Measurements from ENCODE around the gene IFNG-AS1.

IFNG-AS1 gene

GRCh38 chr12:67943141-67943892 is 45.9 kb upstream of the IFNG-AS1 start:
- no peak overlapping the region for H3K4me3 ChIP-seq (ENCODE audit: low read length in 2 of 2)
- no peak overlapping the region for H2BK5ac ChIP-seq (ENCODE audit: low read length)
- no peak overlapping the region for H2BK12ac ChIP-seq (ENCODE audit: low read length)
- H3K23ac ChIP-seq (ENCODE audit: low read depth, low read length, poor library complexity): no peak overlapping the region
- H2AK5ac ChIP-seq (ENCODE audit: low read depth, low read length): no peak overlapping the region
- DNase-seq (ENCODE audit: low spot score): peak; percentile 58
- no peak overlapping the region for H4K91ac ChIP-seq (ENCODE audit: low read depth, low read length, poor library complexity)
- no peak overlapping the region for H2AFZ ChIP-seq (ENCODE audit: low read length)
- H2BK120ac ChIP-seq (ENCODE audit: low read depth, low read length): no peak overlapping the region
- no peak overlapping the region for H3K9ac ChIP-seq (ENCODE audit: low read depth, low read length, poor library complexity)
- H3K4me1 ChIP-seq (ENCODE audit: control insufficient read depth in 2 of 2, insufficient read depth in 1 of 2, low read depth in 1 of 2, low read length in 2 of 2): peaks cover 0 to 8% of the 10 kb centered on the region in 2 donors
- no peak overlapping the region for H4K8ac ChIP-seq (ENCODE audit: low read depth, low read length)
- H2BK15ac ChIP-seq (ENCODE audit: low read length): no peak overlapping the region
- no peaks in the 10 kb centered on the region for H3K9me3 ChIP-seq (replicated peaks in 1 of 2; ENCODE audit: control insufficient read depth in 2 of 2, insufficient read depth in 1 of 2, low read depth in 1 of 2, low read length in 2 of 2)
- no peaks in the 10 kb centered on the region for H3K79me1 ChIP-seq (ENCODE audit: low read depth, low read length)
- no CpG with 5 or more reads among the region's 5 CpGs for WGBS, 2 donors (ENCODE audit: extremely low coverage in 2 of 2, insufficient read length in 2 of 2, insufficient replicate concordance in 1 of 2)
- H3K27me3 ChIP-seq (ENCODE audit: control insufficient read depth in 3 of 3, insufficient read depth in 3 of 3, low read depth in 1 of 3, low read length in 3 of 3): peaks cover 0 to 6% (median 0%) of the 10 kb centered on the region in 3 experiments
- no peaks in the 10 kb centered on the region for H3K36me3 ChIP-seq (replicated peaks in 1 of 2; ENCODE audit: control insufficient read depth in 2 of 2, insufficient read depth in 2 of 2, low read length in 2 of 2)
- no peak overlapping the region for H3K18ac ChIP-seq (ENCODE audit: low read length)
- H3K4me2 ChIP-seq (ENCODE audit: insufficient read depth, low read length, poor library complexity, severe bottlenecking): no peak overlapping the region
- no peak overlapping the region for H3K27ac ChIP-seq (replicated peaks; ENCODE audit: low read length)
- H3K4ac ChIP-seq (ENCODE audit: low read length): no peak overlapping the region
- no peak overlapping the region for H3K14ac ChIP-seq (ENCODE audit: low read length)

GRCh38 chr12:67944093-67944492 is 45.2 kb upstream of the IFNG-AS1 start:
- Histone ChIP-seq H2BK120ac (ENCODE audit: low read depth, low read length) (no peak overlapping the region), H2BK15ac (ENCODE audit: low read length) (no peak overlapping the region), H3K4me2 (ENCODE audit: insufficient read depth, low read length, poor library complexity, severe bottlenecking) (no peak overlapping the region), H4K91ac (ENCODE audit: low read depth, low read length, poor library complexity) (no peak overlapping the region), H4K8ac (ENCODE audit: low read depth, low read length) (no peak overlapping the region), H3K79me1 (ENCODE audit: low read depth, low read length) (no peaks in the 10 kb centered on the region), H2BK5ac (ENCODE audit: low read length) (no peak overlapping the region), H3K27me3 (ENCODE audit: control insufficient read depth in 3 of 3, insufficient read depth in 3 of 3, low read depth in 1 of 3, low read length in 3 of 3) (peaks cover 0 to 6% (median 0%) of the 10 kb centered on the region in 3 experiments), H3K14ac (ENCODE audit: low read length) (no peak overlapping the region), H3K9ac (ENCODE audit: low read depth, low read length, poor library complexity) (no peak overlapping the region), H3K9me3 (replicated peaks in 1 of 2; ENCODE audit: control insufficient read depth in 2 of 2, insufficient read depth in 1 of 2, low read depth in 1 of 2, low read length in 2 of 2) (no peaks in the 10 kb centered on the region), H2BK12ac (ENCODE audit: low read length) (no peak overlapping the region), H2AFZ (ENCODE audit: low read length) (no peak overlapping the region), H3K4me3 (ENCODE audit: low read length in 2 of 2) (no peak overlapping the region), H3K27ac (replicated peaks; ENCODE audit: low read length) (no peak overlapping the region), H3K4me1 (ENCODE audit: control insufficient read depth in 2 of 2, insufficient read depth in 1 of 2, low read depth in 1 of 2, low read length in 2 of 2) (peaks cover 0 to 8% of the 10 kb centered on the region in 2 donors), H3K18ac (ENCODE audit: low read length) (no peak overlapping the region), H2AK5ac (ENCODE audit: low read depth, low read length) (no peak overlapping the region), H3K36me3 (replicated peaks in 1 of 2; ENCODE audit: control insufficient read depth in 2 of 2, insufficient read depth in 2 of 2, low read length in 2 of 2) (no peaks in the 10 kb centered on the region), H3K4ac (ENCODE audit: low read length) (no peak overlapping the region), H3K23ac (ENCODE audit: low read depth, low read length, poor library complexity) (no peak overlapping the region)
- no peak for DNase-seq (ENCODE audit: low spot score)
- no CpG with 5 or more reads among the region's 5 CpGs for WGBS, 2 donors (ENCODE audit: extremely low coverage in 2 of 2, insufficient read length in 2 of 2, insufficient replicate concordance in 1 of 2)

GRCh38 chr12:67952787-67953186 is 36.5 kb upstream of the IFNG-AS1 start:
- Histone ChIP-seq H3K9me3 (replicated peaks in 1 of 2; ENCODE audit: control insufficient read depth in 2 of 2, insufficient read depth in 1 of 2, low read depth in 1 of 2, low read length in 2 of 2) (no peaks in the 10 kb centered on the region), H2BK15ac (ENCODE audit: low read length) (no peak overlapping the region), H3K36me3 (replicated peaks in 1 of 2; ENCODE audit: control insufficient read depth in 2 of 2, insufficient read depth in 2 of 2, low read length in 2 of 2) (no peaks in the 10 kb centered on the region), H2BK120ac (ENCODE audit: low read depth, low read length) (no peak overlapping the region), H2AFZ (ENCODE audit: low read length) (no peak overlapping the region), H3K4me2 (ENCODE audit: insufficient read depth, low read length, poor library complexity, severe bottlenecking) (no peak overlapping the region), H3K4ac (ENCODE audit: low read length) (no peak overlapping the region), H3K23ac (ENCODE audit: low read depth, low read length, poor library complexity) (no peak overlapping the region), H3K9ac (ENCODE audit: low read depth, low read length, poor library complexity) (no peak overlapping the region), H3K18ac (ENCODE audit: low read length) (no peak overlapping the region), H3K4me3 (ENCODE audit: low read length in 2 of 2) (no peak overlapping the region), H3K27me3 (ENCODE audit: control insufficient read depth in 3 of 3, insufficient read depth in 3 of 3, low read depth in 1 of 3, low read length in 3 of 3) (no peaks in the 10 kb centered on the region), H2BK5ac (ENCODE audit: low read length) (no peak overlapping the region), H3K79me1 (ENCODE audit: low read depth, low read length) (no peaks in the 10 kb centered on the region), H4K8ac (ENCODE audit: low read depth, low read length) (no peak overlapping the region), H3K4me1 (ENCODE audit: control insufficient read depth in 2 of 2, insufficient read depth in 1 of 2, low read depth in 1 of 2, low read length in 2 of 2) (no peaks in the 10 kb centered on the region), H2BK12ac (ENCODE audit: low read length) (no peak overlapping the region), H3K14ac (ENCODE audit: low read length) (no peak overlapping the region), H4K91ac (ENCODE audit: low read depth, low read length, poor library complexity) (no peak overlapping the region), H3K27ac (replicated peaks; ENCODE audit: low read length) (no peak overlapping the region), H2AK5ac (ENCODE audit: low read depth, low read length) (no peak overlapping the region)
- DNase-seq (ENCODE audit: low spot score): no peak
- no CpG with 5 or more reads among the region's 2 CpGs for WGBS, 2 donors (ENCODE audit: extremely low coverage in 2 of 2, insufficient read length in 2 of 2, insufficient replicate concordance in 1 of 2)

GRCh38 chr12:67957383-67957782 is 31.9 kb upstream of the IFNG-AS1 start:
- H3K18ac ChIP-seq (ENCODE audit: low read length): no peak overlapping the region
- WGBS, 2 donors (ENCODE audit: extremely low coverage in 2 of 2, insufficient read length in 2 of 2, insufficient replicate concordance in 1 of 2): no CpG with 5 or more reads among the region's 4 CpGs
- H3K27ac ChIP-seq (replicated peaks; ENCODE audit: low read length): no peak overlapping the region
- H2BK12ac ChIP-seq (ENCODE audit: low read length): no peak overlapping the region
- no peak overlapping the region for H2AK5ac ChIP-seq (ENCODE audit: low read depth, low read length)
- no peak overlapping the region for H2BK5ac ChIP-seq (ENCODE audit: low read length)
- no peak overlapping the region for H2AFZ ChIP-seq (ENCODE audit: low read length)
- no peaks in the 10 kb centered on the region for H3K4me1 ChIP-seq (ENCODE audit: control insufficient read depth in 2 of 2, insufficient read depth in 1 of 2, low read depth in 1 of 2, low read length in 2 of 2)
- H3K9me3 ChIP-seq (replicated peaks in 1 of 2; ENCODE audit: control insufficient read depth in 2 of 2, insufficient read depth in 1 of 2, low read depth in 1 of 2, low read length in 2 of 2): no peaks in the 10 kb centered on the region
- H2BK120ac ChIP-seq (ENCODE audit: low read depth, low read length): no peak overlapping the region
- no peaks in the 10 kb centered on the region for H3K36me3 ChIP-seq (replicated peaks in 1 of 2; ENCODE audit: control insufficient read depth in 2 of 2, insufficient read depth in 2 of 2, low read length in 2 of 2)
- peaks cover 0 to 3% (median 0%) of the 10 kb centered on the region in 3 experiments for H3K27me3 ChIP-seq (ENCODE audit: control insufficient read depth in 3 of 3, insufficient read depth in 3 of 3, low read depth in 1 of 3, low read length in 3 of 3)
- no peak overlapping the region for H3K14ac ChIP-seq (ENCODE audit: low read length)
- no peak overlapping the region for H4K8ac ChIP-seq (ENCODE audit: low read depth, low read length)
- no peak overlapping the region for H3K4me2 ChIP-seq (ENCODE audit: insufficient read depth, low read length, poor library complexity, severe bottlenecking)
- H3K4me3 ChIP-seq (ENCODE audit: low read length in 2 of 2): no peak overlapping the region
- no peak overlapping the region for H2BK15ac ChIP-seq (ENCODE audit: low read length)
- H3K23ac ChIP-seq (ENCODE audit: low read depth, low read length, poor library complexity): no peak overlapping the region
- no peaks in the 10 kb centered on the region for H3K79me1 ChIP-seq (ENCODE audit: low read depth, low read length)
- no peak for DNase-seq (ENCODE audit: low spot score)
- no peak overlapping the region for H3K9ac ChIP-seq (ENCODE audit: low read depth, low read length, poor library complexity)
- H3K4ac ChIP-seq (ENCODE audit: low read length): no peak overlapping the region
- no peak overlapping the region for H4K91ac ChIP-seq (ENCODE audit: low read depth, low read length, poor library complexity)
